HepG2 (cell line): ENCODE measurements around the gene MTHFR.

Experiments used
- CEBPB ChIP-seq: IDR thresholded peaks from 2 replicates; pipeline ENCODE4 v1.6.1; 2011; ENCODE audit warnings: low read depth, low read length, improper control_type of control experiment, borderline replicate concordance
- CTCF ChIP-seq: sonication (generic); formaldehyde crosslinking; IDR thresholded peaks from 2 replicates; pipeline ENCODE4 v1.5.0; 2020; ENCODE audit warnings: mild to moderate bottlenecking, missing genetic modification reagents, moderate library complexity
- POLR2A ChIP-seq, 2 experiments: IDR thresholded peaks; 2 replicates each; pipeline ENCODE4 v1.6.1; 2011; ENCODE audit warnings: low read depth in 2 of 2, low read length in 2 of 2, mild to moderate bottlenecking in 1 of 2, moderate library complexity in 1 of 2; ENCODE audit not compliant: insufficient read depth in 1 of 2
- POLR2AphosphoS5 ChIP-seq: IDR thresholded peaks from 2 replicates; pipeline ENCODE4 v1.6.1; 2012; ENCODE audit warnings: low read depth, low read length
- ZNF142 ChIP-seq: sonication (generic); formaldehyde crosslinking; IDR thresholded peaks from 2 replicates; pipeline ENCODE4 v1.4.0; 2020; ENCODE audit warnings: missing genetic modification reagents
- ZNF230 ChIP-seq: sonication (generic); formaldehyde crosslinking; IDR thresholded peaks from 2 replicates; pipeline ENCODE4 v1.4.0; 2020; ENCODE audit warnings: mild to moderate bottlenecking, missing genetic modification reagents

- TF ChIP-seq POLR2AphosphoS5 (no peak), CTCF (no peak), ZNF142 (CRISPR knock-in tag) (no peak), POLR2A (IDR thresholded peaks at IDR 0.05; ENCODE audit: insufficient read depth in 1 of 2, low read depth in 2 of 2, low read length in 2 of 2) (no peak), ZNF230 (CRISPR knock-in tag) (no peak), CEBPB (no peak)
Measured at GRCh38 chr1:11783556-11783955, 22.2 kb downstream of the MTHFR start.
